ENCODE data around the gene SEMA3D.

SEMA3D gene

DNA sequence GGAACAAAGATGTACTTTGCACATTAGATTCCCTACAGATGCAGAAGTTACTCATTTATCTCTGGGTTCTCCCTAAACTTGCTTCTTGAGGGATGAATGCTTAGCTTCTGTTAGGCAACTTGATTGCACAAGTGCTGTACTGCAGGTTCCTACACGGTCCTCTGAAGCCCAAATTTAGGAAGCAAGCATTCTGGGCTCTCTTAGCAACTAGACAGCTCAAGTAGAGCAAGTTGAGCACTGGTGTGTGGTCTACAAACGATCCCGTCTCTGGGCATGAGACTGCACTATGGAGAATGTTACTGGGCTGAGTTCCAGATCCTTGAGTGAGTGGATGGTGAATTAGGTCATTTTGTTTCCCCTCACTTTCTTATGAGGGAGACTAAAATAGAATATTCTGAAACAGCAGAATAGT is 14.3 kb downstream of the SEMA3D start:
- Mint-ChIP-seq H3K4me3 (no peak overlapping the region), H3K27ac (no peak overlapping the region), H3K36me3 (ENCODE audit: low read depth) (no peaks in the 10 kb centered on the region), H3K27me3 (ENCODE audit: low read depth) (no peaks in the 10 kb centered on the region), H3K9me3 (no peaks in the 10 kb centered on the region), H3K4me1 (ENCODE audit: low read depth) (no peaks in the 10 kb centered on the region)
- DNase-seq (ENCODE audit: low spot score) = no peak

DNA sequence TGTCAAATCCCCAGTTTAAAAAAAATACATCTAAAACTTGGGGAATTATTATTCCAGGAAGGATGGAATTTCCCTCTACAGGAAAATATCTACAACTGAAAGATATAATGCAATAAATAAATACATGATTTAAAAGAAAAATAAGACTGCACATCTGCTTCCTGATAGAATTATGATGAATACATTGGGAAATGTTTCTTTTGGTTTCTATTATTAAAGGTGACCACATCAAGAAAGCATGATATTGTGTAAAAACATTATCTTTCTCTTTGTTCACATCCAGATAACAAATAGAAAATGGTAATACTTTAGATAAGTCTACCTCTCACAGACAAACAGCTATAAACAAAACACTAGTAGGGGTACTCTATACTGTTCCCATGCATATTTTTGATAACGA is 19.2 kb downstream of the SEMA3D start:
- no peak overlapping the region for H3K4me3 Mint-ChIP-seq
- H3K27me3 Mint-ChIP-seq (ENCODE audit: low read depth) = no peaks in the 10 kb centered on the region
- no peak overlapping the region for H3K27ac Mint-ChIP-seq
- no peak for DNase-seq (ENCODE audit: low spot score)
- H3K36me3 Mint-ChIP-seq (ENCODE audit: low read depth) = no peaks in the 10 kb centered on the region
- H3K4me1 Mint-ChIP-seq (ENCODE audit: low read depth) = no peaks in the 10 kb centered on the region
- H3K9me3 Mint-ChIP-seq = no peaks in the 10 kb centered on the region

DNA sequence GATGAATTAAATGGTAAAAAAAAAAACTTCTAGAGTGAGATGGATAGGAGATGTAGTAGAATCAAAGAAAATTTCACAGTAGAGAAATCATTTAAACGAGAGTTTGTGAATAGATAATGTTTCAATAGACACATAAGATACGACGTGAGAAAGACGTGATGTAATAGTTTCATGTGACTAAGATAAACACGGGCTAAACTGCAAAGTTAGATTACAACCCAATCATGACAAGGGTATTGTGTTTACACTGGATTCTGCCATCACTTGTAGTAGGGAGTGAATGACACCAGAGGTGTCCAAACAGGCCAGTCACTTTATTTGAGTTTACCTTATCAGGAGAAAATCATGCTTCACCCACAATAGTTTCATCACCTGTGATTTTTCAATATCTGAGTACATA is 21.6 kb downstream of the SEMA3D start:
- Mint-ChIP-seq H3K27ac (no peak overlapping the region), H3K27me3 (ENCODE audit: low read depth) (no peaks in the 10 kb centered on the region), H3K4me1 (ENCODE audit: low read depth) (peaks cover 2% of the 10 kb centered on the region), H3K36me3 (ENCODE audit: low read depth) (no peaks in the 10 kb centered on the region), H3K4me3 (no peak overlapping the region), H3K9me3 (no peaks in the 10 kb centered on the region)
- DNase-seq (ENCODE audit: low spot score) = no peak

DNA sequence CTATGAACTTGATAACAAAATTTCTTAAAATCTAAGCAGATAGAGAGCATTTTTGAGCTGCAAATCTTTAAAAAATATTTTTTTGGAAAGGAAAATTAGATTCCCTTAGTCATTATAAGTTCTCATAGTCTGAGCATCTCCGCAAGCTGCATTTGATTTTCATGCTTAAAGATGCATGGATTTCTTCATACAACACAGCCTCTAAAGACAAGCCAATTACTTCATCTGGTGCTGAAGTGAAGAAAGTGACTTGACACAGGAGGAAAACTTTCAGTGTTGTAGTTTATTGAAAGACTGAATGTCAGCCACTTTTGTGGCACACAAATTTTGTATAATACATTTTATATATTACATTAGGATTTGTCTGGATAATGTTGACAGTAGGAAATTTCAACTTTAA is 22.5 kb downstream of the SEMA3D start:
- H3K4me3 Mint-ChIP-seq = no peak overlapping the region
- no peak overlapping the region for H3K27ac Mint-ChIP-seq
- no peak for DNase-seq (ENCODE audit: low spot score)
- peaks cover 3% of the 10 kb centered on the region for H3K9me3 Mint-ChIP-seq
- no peaks in the 10 kb centered on the region for H3K36me3 Mint-ChIP-seq (ENCODE audit: low read depth)
- H3K27me3 Mint-ChIP-seq (ENCODE audit: low read depth) = no peaks in the 10 kb centered on the region
- peaks cover 5% of the 10 kb centered on the region for H3K4me1 Mint-ChIP-seq (ENCODE audit: low read depth)

DNA sequence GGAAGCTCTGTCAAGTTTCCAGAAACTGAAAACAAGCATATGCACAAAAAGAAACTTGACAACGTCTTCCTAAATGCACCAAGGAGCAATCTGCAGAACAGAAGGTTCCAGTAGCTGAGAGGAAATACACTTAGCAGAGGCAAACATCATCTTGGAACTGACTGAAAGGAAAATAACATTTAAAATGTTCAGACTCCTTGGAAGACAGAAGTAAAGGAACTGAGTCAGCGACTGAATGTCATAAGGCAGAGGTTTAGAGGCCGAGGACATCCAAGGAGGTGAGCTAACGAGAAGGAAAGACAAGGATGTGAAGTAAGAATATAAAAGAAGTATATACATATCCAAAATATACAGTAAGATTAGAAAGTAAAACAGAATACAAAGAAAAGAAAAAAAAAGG is 24.1 kb downstream of the SEMA3D start:
- Mint-ChIP-seq H3K27ac (no peak overlapping the region), H3K4me1 (ENCODE audit: low read depth) (peaks cover 5% of the 10 kb centered on the region), H3K4me3 (no peak overlapping the region), H3K36me3 (ENCODE audit: low read depth) (no peaks in the 10 kb centered on the region), H3K27me3 (ENCODE audit: low read depth) (no peaks in the 10 kb centered on the region), H3K9me3 (peaks cover 16% of the 10 kb centered on the region)
- no peak for DNase-seq (ENCODE audit: low spot score)

- no peaks in the 10 kb centered on the region for H3K27me3 Mint-ChIP-seq (ENCODE audit: low read depth)
- no peak overlapping the region for H3K27ac Mint-ChIP-seq
- H3K9me3 Mint-ChIP-seq = peaks cover 16% of the 10 kb centered on the region
- peak; percentile 6 for DNase-seq (ENCODE audit: low spot score)
- no peaks in the 10 kb centered on the region for H3K36me3 Mint-ChIP-seq (ENCODE audit: low read depth)
- H3K4me1 Mint-ChIP-seq (ENCODE audit: low read depth) = peaks cover 5% of the 10 kb centered on the region
- no peak overlapping the region for H3K4me3 Mint-ChIP-seq
Observed at GRCh38 chr7:85160223-85160622, 26.6 kb downstream of the SEMA3D start.

DNA sequence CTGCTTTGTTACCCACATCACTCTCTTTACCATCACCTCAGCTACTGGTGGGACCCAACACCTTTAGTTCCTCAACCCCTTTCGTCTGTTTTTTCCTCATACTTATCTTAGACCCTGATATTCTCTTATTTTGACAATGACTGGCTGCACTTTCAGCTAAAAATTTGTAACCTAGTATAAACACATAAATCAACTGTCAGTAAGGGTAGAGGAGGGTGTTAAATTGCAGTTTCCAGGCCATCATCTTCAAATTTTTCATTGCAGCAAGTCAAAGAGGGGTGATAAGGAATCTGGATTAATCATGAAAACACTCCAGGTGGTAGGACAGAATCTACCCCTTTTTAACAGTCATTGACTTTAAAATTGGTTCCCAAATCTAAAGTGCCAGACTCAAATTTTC is 27.9 kb downstream of the SEMA3D start:
- Mint-ChIP-seq H3K27ac (no peak overlapping the region), H3K36me3 (ENCODE audit: low read depth) (no peaks in the 10 kb centered on the region), H3K27me3 (ENCODE audit: low read depth) (no peaks in the 10 kb centered on the region), H3K4me3 (no peak overlapping the region), H3K9me3 (peaks cover 16% of the 10 kb centered on the region), H3K4me1 (ENCODE audit: low read depth) (peaks cover 5% of the 10 kb centered on the region)
- DNase-seq (ENCODE audit: low spot score) = no peak

DNA sequence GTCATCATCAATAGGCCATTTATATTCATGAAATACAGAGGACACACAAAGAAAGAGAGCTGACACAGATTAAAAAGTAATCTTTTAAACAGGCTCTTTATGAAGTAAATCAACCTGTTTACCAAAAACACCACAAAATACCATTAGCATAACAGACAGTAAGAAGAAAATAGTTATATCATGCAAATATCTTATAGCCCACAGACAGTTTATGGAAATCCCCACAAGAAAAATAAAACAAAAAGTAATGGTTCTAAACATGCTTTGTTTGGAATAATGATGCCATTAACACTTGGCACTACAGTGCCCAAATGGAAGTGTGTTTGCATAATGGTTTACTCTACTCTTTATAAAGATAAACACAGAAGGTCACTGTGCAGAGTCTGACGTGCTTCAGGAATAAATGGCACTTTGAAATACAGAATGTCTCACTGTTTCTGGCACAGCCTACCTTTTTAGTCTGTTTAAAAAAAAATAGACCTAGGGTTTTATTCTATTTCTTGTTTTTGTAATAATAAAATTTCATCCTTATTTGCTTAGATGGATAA is 30.1 kb downstream of the SEMA3D start:
- no peaks in the 10 kb centered on the region for H3K36me3 Mint-ChIP-seq (ENCODE audit: low read depth)
- H3K4me3 Mint-ChIP-seq = no peak overlapping the region
- no peak overlapping the region for H3K27ac Mint-ChIP-seq
- peaks cover 5% of the 10 kb centered on the region for H3K4me1 Mint-ChIP-seq (ENCODE audit: low read depth)
- DNase-seq (ENCODE audit: low spot score) = no peak
- H3K27me3 Mint-ChIP-seq (ENCODE audit: low read depth) = no peaks in the 10 kb centered on the region
- H3K9me3 Mint-ChIP-seq = peaks cover 16% of the 10 kb centered on the region

- Mint-ChIP-seq H3K27ac (no peak overlapping the region), H3K4me1 (ENCODE audit: low read depth) (no peaks in the 10 kb centered on the region), H3K27me3 (ENCODE audit: low read depth) (no peaks in the 10 kb centered on the region), H3K9me3 (peaks cover 13% of the 10 kb centered on the region), H3K36me3 (ENCODE audit: low read depth) (no peaks in the 10 kb centered on the region), H3K4me3 (no peak overlapping the region)
- DNase-seq (ENCODE audit: low spot score) = no peak
Observed at GRCh38 chr7:85154282-85154937, 32.4 kb downstream of the SEMA3D start.

GRCh38 chr7:85153715-85154114 is 33.1 kb downstream of the SEMA3D start:
- Mint-ChIP-seq H3K9me3 (peaks cover 6% of the 10 kb centered on the region), H3K36me3 (ENCODE audit: low read depth) (no peaks in the 10 kb centered on the region), H3K4me3 (no peak overlapping the region), H3K27me3 (ENCODE audit: low read depth) (no peaks in the 10 kb centered on the region), H3K27ac (no peak overlapping the region), H3K4me1 (ENCODE audit: low read depth) (no peaks in the 10 kb centered on the region)
- DNase-seq (ENCODE audit: low spot score) = no peak

- Mint-ChIP-seq H3K36me3 (ENCODE audit: low read depth) (no peaks in the 10 kb centered on the region), H3K9me3 (no peaks in the 10 kb centered on the region), H3K27ac (no peak overlapping the region), H3K4me3 (no peak overlapping the region), H3K4me1 (ENCODE audit: low read depth) (no peaks in the 10 kb centered on the region), H3K27me3 (ENCODE audit: low read depth) (no peaks in the 10 kb centered on the region)
- DNase-seq (ENCODE audit: low spot score) = no peak
Observed at GRCh38 chr7:85150624-85151023, 36.2 kb downstream of the SEMA3D start.

- no peaks in the 10 kb centered on the region for H3K36me3 Mint-ChIP-seq (ENCODE audit: low read depth)
- no peak overlapping the region for H3K27ac Mint-ChIP-seq
- DNase-seq (ENCODE audit: low spot score) = no peak
- H3K4me3 Mint-ChIP-seq = no peak overlapping the region
- H3K27me3 Mint-ChIP-seq (ENCODE audit: low read depth) = no peaks in the 10 kb centered on the region
- H3K4me1 Mint-ChIP-seq (ENCODE audit: low read depth) = no peaks in the 10 kb centered on the region
- H3K9me3 Mint-ChIP-seq = no peaks in the 10 kb centered on the region
Observed at GRCh38 chr7:85144771-85145170, 42.1 kb downstream of the SEMA3D start.

DNA sequence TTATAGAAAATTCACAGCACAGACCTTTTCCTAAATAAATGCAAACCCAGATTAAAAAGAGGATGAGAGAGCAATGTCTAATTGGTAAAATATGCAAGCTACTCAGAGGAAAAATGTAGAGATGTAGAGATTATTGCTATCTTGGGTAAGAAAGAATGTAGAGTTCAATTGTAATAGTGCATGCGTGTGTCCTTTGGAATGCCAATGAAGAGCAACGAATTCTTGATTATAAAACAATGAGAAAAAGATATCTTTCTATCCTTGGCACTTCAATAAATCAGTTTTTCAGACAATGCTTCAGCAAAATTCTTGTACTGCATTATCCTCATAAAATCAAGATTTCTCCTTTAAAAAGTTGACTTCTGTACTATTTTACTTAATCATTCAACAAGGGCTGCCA is 50.9 kb downstream of the SEMA3D start:
- no peaks in the 10 kb centered on the region for H3K36me3 Mint-ChIP-seq (ENCODE audit: low read depth)
- H3K27me3 Mint-ChIP-seq (ENCODE audit: low read depth) = no peaks in the 10 kb centered on the region
- no peak for DNase-seq (ENCODE audit: low spot score)
- H3K9me3 Mint-ChIP-seq = no peaks in the 10 kb centered on the region
- no peaks in the 10 kb centered on the region for H3K4me1 Mint-ChIP-seq (ENCODE audit: low read depth)
- no peak overlapping the region for H3K27ac Mint-ChIP-seq
- no peak overlapping the region for H3K4me3 Mint-ChIP-seq

- H3K36me3 Mint-ChIP-seq (ENCODE audit: low read depth) = no peaks in the 10 kb centered on the region
- no peaks in the 10 kb centered on the region for H3K9me3 Mint-ChIP-seq
- no peak for DNase-seq (ENCODE audit: low spot score)
- H3K4me3 Mint-ChIP-seq = no peak overlapping the region
- no peak overlapping the region for H3K27ac Mint-ChIP-seq
- H3K27me3 Mint-ChIP-seq (ENCODE audit: low read depth) = no peaks in the 10 kb centered on the region
- H3K4me1 Mint-ChIP-seq (ENCODE audit: low read depth) = no peaks in the 10 kb centered on the region
Observed at GRCh38 chr7:85133560-85133959, 53.3 kb downstream of the SEMA3D start.

GRCh38 chr7:85133006-85133405 is 53.9 kb downstream of the SEMA3D start:
- Mint-ChIP-seq H3K27ac (no peak overlapping the region), H3K4me1 (ENCODE audit: low read depth) (no peaks in the 10 kb centered on the region), H3K9me3 (no peaks in the 10 kb centered on the region), H3K36me3 (ENCODE audit: low read depth) (no peaks in the 10 kb centered on the region), H3K27me3 (ENCODE audit: low read depth) (no peaks in the 10 kb centered on the region), H3K4me3 (no peak overlapping the region)
- no peak for DNase-seq (ENCODE audit: low spot score)

All from T-helper 2 cell treated with Interferon-gamma antibody and Interleukin-4, amounts not matched to agents 5 μg/mL and 100 μg/mL, for 36 hours (primary cell).